ENCODE measurements around the gene CCL27. TPM values are rescaled to one million over a fixed set of nuclear protein-coding genes. Genes with fewer than 3 reads are reported as not detected.

Gene CCL27
- total and polyA plus RNA-seq, 10 of the 15 experiments (the other 5 are each of a cell fraction or from before 2014, with no cell fraction given), result 0.45 TPM; not detected in 9

DNA sequence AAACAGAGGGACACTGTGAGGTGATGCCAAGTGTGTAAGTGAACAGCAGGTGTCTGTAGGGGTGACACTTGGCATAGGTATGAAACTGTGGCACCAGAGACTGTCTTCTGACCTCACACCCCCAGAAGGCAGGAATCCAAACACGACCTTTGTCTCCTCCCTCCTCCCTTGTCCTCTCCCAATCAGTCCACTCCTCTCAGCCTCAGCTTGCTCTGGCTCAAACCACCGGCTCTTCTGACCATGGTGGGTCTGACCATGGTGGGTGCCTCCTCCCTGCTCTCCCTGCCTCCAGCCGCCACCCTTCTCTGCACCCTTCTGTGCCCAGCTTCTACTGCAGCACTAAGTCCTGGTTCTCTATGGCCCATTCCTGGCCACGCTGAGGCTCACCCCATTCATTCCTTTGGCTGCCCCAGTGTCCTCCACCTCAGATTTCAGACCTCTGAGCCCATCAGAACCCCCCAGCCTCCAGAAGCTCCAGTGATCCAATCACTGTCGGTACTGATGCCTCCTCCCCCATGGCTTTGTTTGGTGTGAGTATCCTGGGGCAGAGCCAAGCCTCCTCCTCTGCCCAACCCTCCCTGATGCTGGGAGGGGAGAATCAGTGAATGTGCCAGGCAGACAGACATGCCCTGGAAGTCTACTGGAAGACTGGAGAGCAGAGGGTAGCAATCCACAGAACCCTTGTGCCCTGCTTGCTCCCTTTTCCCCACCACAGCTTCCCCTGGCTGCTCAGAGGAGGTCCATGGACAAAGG lies 31.9 kb downstream of the CCL27 start (continued):
- TF ChIP-seq NKRF (conservative IDR thresholded peaks at IDR 0.05), result no peak

- Histone ChIP-seq H3K4me2 (ENCODE audit: control insufficient read depth, insufficient read depth) (peak overlapping the region; percentile 71), H2AFZ (ENCODE audit: control insufficient read depth, low read depth, low read length) (no peak overlapping the region), H3K36me3 (ENCODE audit: control insufficient read depth in 2 of 2, insufficient read depth in 2 of 2, low read length in 1 of 2) (no peaks in the 10 kb centered on the region; a peak in 2 of 4 replicates), H4K20me1 (ENCODE audit: control insufficient read depth, insufficient read depth) (no peaks in the 10 kb centered on the region; the same call in none of the 2 replicates), H3K9ac (ENCODE audit: control insufficient read depth, insufficient read depth, low read length) (no peak overlapping the region), H3K27ac (ENCODE audit: control insufficient read depth, insufficient read depth) (no peak overlapping the region), H3K27me3 (replicated peaks in 1 of 2; ENCODE audit: control insufficient read depth in 2 of 2, insufficient read depth in 2 of 2, low read length in 1 of 2) (peaks cover 14 to 19% of the 10 kb centered on the region in 2 experiments), H3K9me3 (replicated peaks; ENCODE audit: control insufficient read depth, insufficient read depth, low read length) (no peaks in the 10 kb centered on the region), H3K4me1 (ENCODE audit: control insufficient read depth, insufficient read depth, low read length) (peaks cover 4% of the 10 kb centered on the region; the same call in 1 of the 2 replicates), H3K79me2 (ENCODE audit: control insufficient read depth, insufficient read depth, low read length) (no peaks in the 10 kb centered on the region), H3K4me3 (peak overlapping the region; percentile 32; the same call in 1 of the 2 replicates)
- no TSS peak for BruUV-seq (replicated peaks)
- 2% methylated on average over 5 of the region's 5 CpGs for WGBS (ENCODE audit: insufficient coverage, insufficient replicate concordance, low lambda C conversion rate, missing lambda C conversion rate)
- ATAC-seq, result no peak
- ChIA-PET POLR2A (interaction anchor here (1.5 kb wide), 1 partner anchor 8 kb away, joined by 4 read pairs; the partner anchor contains the start of gene SIGMAR1), CTCF (interaction anchor here (1.2 kb wide), 1 partner anchor 16 kb away, joined by 3 read pairs; no protein-coding TSS in a partner anchor), SMC1A (ENCODE audit: uncharacterized antibody, unreplicated experiment) (no interaction called here), RAD21 (ENCODE audit: unreplicated experiment) (no interaction called here)
- DNase-seq (ENCODE audit: low read depth, low spot score), result no peak
- in situ Hi-C loops (cut with MboI) (no loop called here), intact Hi-C loops (cut with micrococcal nuclease; ENCODE audit: unreplicated experiment) (no loop called here)
- FAIRE-seq, result no peak
- TF ChIP-seq POU2F2 (IDR thresholded peaks at IDR 0.05; ENCODE audit: borderline replicate concordance, low read depth, low read length), result no peak
- TF ChIP-seq KDM1A (IDR thresholded peaks at IDR 0.05; ENCODE audit: borderline replicate concordance), result no peak
- TF ChIP-seq POLR2AphosphoS5 (IDR thresholded peaks at IDR 0.05; ENCODE audit: low read length), result no peak
- TF ChIP-seq, protein P1, sequence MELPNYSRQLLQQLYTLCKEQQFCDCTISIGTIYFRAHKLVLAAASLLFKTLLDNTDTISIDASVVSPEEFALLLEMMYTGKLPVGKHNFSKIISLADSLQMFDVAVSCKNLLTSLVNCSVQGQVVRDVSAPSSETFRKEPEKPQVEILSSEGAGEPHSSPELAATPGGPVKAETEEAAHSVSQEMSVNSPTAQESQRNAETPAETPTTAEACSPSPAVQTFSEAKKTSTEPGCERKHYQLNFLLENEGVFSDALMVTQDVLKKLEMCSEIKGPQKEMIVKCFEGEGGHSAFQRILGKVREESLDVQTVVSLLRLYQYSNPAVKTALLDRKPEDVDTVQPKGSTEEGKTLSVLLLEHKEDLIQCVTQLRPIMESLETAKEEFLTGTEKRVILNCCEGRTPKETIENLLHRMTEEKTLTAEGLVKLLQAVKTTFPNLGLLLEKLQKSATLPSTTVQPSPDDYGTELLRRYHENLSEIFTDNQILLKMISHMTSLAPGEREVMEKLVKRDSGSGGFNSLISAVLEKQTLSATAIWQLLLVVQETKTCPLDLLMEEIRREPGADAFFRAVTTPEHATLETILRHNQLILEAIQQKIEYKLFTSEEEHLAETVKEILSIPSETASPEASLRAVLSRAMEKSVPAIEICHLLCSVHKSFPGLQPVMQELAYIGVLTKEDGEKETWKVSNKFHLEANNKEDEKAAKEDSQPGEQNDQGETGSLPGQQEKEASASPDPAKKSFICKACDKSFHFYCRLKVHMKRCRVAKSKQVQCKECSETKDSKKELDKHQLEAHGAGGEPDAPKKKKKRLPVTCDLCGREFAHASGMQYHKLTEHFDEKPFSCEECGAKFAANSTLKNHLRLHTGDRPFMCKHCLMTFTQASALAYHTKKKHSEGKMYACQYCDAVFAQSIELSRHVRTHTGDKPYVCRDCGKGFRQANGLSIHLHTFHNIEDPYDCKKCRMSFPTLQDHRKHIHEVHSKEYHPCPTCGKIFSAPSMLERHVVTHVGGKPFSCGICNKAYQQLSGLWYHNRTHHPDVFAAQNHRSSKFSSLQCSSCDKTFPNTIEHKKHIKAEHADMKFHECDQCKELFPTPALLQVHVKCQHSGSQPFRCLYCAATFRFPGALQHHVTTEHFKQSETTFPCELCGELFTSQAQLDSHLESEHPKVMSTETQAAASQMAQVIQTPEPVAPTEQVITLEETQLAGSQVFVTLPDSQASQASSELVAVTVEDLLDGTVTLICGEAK (IDR thresholded peaks at IDR 0.05; ENCODE audit: borderline replicate concordance), result no peak
- TF ChIP-seq KAT2A (conservative IDR thresholded peaks at IDR 0.05; ENCODE audit: control insufficient read depth, low read depth, low read length), result no peak
- TF ChIP-seq NFYB (IDR thresholded peaks at IDR 0.05; ENCODE audit: insufficient read depth, low read depth, low read length), result no peak
- no peak for TF ChIP-seq CHD2 (IDR thresholded peaks at IDR 0.05; ENCODE audit: borderline replicate concordance, low read depth, low read length)
- no peak for TF ChIP-seq ZNF687 (IDR thresholded peaks at IDR 0.05)
- TF ChIP-seq, protein P2, sequence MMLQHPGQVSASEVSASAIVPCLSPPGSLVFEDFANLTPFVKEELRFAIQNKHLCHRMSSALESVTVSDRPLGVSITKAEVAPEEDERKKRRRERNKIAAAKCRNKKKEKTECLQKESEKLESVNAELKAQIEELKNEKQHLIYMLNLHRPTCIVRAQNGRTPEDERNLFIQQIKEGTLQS (IDR thresholded peaks at IDR 0.05; ENCODE audit: borderline replicate concordance, extremely low read depth, low read depth, low read length), result no peak
Measured at GRCh38 chr9:34629491-34629808, 33.0 kb downstream of the CCL27 start.
